Smooth muscle cell (in vitro differentiated cells): ENCODE results near the gene NCSTN. TPM values are rescaled to one million over a fixed set of nuclear protein-coding genes. Genes with fewer than 3 reads are reported as not detected.

Source experiments
- DNase-seq: peaks from one replicate; lab custom pipeline; 2025; ENCODE audit not compliant: unreplicated experiment; lab: John Stamatoyannopoulos, UW
- H2AFZ ChIP-seq: fragments of 200-600 bp; sonication (generic); 2 replicates; pipeline ENCODE4 v1.6.0; 2016; ENCODE audit warnings: antibody characterized with exemption, low read depth, mild to moderate bottlenecking
- H3F3A ChIP-seq: fragments of 200-600 bp; sonication (generic); 2 replicates; pipeline ENCODE4 v1.6.0; 2017; ENCODE audit warnings: antibody characterized with exemption, low read depth
- H3K27ac ChIP-seq: fragments of 200-600 bp; sonication (generic); 2 replicates; pipeline ENCODE4 v1.5.1; 2016; ENCODE audit warnings: low read depth, mild to moderate bottlenecking
- H3K27me3 ChIP-seq: fragments of 200-600 bp; sonication (generic); 2 replicates; pipeline ENCODE4 v1.6.1; 2016; ENCODE audit warnings: low read depth, mild to moderate bottlenecking
- H3K36me3 ChIP-seq: fragments of 200-600 bp; sonication (generic); 2 replicates; pipeline ENCODE4 v1.5.1; 2016; ENCODE audit warnings: low read depth
- H3K4me1 ChIP-seq: fragments of 200-600 bp; sonication (generic); 2 replicates; pipeline ENCODE4 v1.5.1; 2016; ENCODE audit warnings: low read depth
- H3K4me2 ChIP-seq: fragments of 200-600 bp; sonication (generic); 2 replicates; pipeline ENCODE4 v1.6.0; 2016; ENCODE audit warnings: mild to moderate bottlenecking
- H3K4me3 ChIP-seq: fragments of 200-600 bp; sonication (generic); 2 replicates; pipeline ENCODE4 v1.5.1; 2016; ENCODE audit warnings: mild to moderate bottlenecking
- H3K79me2 ChIP-seq: fragments of 200-600 bp; sonication (generic); 2 replicates; pipeline ENCODE4 v1.6.0; 2016; ENCODE audit warnings: low read depth, mild to moderate bottlenecking
- H3K9ac ChIP-seq: fragments of 200-600 bp; sonication (generic); 2 replicates; pipeline ENCODE4 v1.6.0; 2016; ENCODE audit warnings: low read depth
- H3K9me3 ChIP-seq: fragments of 200-600 bp; sonication (generic); replicated peaks from 2 replicates; pipeline ENCODE4 v1.5.1; 2016; ENCODE audit warnings: low read depth
- H4K20me1 ChIP-seq: fragments of 200-600 bp; sonication (generic); 2 replicates; pipeline ENCODE4 v1.6.0; 2016; ENCODE audit warnings: low read depth
- WGBS: methylation state at CpG from one replicate; pipeline ENCODE4 v1.1.7; 2016; ENCODE audit warnings: low lambda C conversion rate; 5-methylcytosine and 5-hydroxymethylcytosine counted together
- polyA plus RNA-seq: library from polyadenylated mRNA; unstranded; fragments of >200 nt; fragmentation: Nextera tagmentation; extraction: Ambion mirVana; gene quantifications from 2 replicates; pipeline ENCODE4 v1.2.1, GENCODE V29; 2016
- total RNA-seq: library from RNA; depleted of rRNA; stranded (reverse); fragments of >200 nt; gene quantifications from 2 replicates; pipeline ENCODE4 v1.2.3, GENCODE V29; 2014
- TF ChIP-seq, protein P1 (sequence below): fragments of 200-600 bp; sonication (generic); IDR thresholded peaks from 2 replicates; pipeline ENCODE4 v1.5.1; 2017; ENCODE audit warnings: borderline replicate concordance, mild to moderate bottlenecking, antibody characterized with exemption; ENCODE audit not compliant: insufficient read depth, poor library complexity, severe bottlenecking

Gene NCSTN
- total and polyA plus RNA-seq, 2 experiments from 2014 or later, result 73.4 to 81.4 TPM

DNA sequence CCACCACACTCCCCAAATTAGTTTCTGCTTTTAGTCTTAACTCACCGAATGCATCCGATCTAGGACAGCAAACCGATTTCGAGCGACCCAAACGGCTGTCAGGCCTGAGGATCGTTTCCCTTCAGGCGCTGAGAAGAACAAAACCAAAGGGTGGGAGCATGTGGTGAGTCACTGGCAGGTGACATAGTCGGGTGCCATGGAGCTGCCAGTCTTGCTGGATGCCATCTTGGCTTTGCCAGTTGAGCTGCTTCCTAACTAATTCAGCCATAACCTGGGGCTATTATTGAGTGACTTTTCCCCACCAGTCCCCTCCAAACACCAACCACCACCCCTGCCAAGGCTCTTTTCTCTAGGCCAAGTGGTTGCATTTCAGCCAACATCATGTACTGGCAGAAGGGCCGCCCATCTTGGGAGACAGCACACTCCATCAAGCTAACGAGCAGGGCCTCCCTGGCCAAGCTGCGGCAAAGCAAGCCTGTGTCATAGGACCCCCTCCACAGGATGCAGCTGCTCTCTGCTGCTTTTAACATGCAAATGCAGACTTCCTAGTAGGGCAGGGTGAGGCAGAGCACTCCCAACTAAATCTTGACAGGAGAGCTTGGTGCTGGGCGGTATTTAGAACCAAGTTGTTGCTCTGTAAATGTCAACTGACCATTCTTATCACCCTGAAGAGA lies 35.9 kb upstream of the NCSTN start:
- Histone ChIP-seq H3K4me1 (peaks cover 3% of the 10 kb centered on the region), H3K9me3 (no peaks in the 10 kb centered on the region), H3F3A (no peaks in the 10 kb centered on the region), H3K36me3 (peaks cover 39% of the 10 kb centered on the region), H3K27me3 (no peaks in the 10 kb centered on the region), H2AFZ (no peak overlapping the region), H3K4me2 (no peak overlapping the region), H4K20me1 (peaks cover 89% of the 10 kb centered on the region), H3K4me3 (no peak overlapping the region), H3K27ac (no peak overlapping the region), H3K79me2 (peaks cover 51% of the 10 kb centered on the region), H3K9ac (no peak overlapping the region)
- WGBS, result 94% methylated on average over 13 of the region's 13 CpGs
- TF ChIP-seq, protein P1, sequence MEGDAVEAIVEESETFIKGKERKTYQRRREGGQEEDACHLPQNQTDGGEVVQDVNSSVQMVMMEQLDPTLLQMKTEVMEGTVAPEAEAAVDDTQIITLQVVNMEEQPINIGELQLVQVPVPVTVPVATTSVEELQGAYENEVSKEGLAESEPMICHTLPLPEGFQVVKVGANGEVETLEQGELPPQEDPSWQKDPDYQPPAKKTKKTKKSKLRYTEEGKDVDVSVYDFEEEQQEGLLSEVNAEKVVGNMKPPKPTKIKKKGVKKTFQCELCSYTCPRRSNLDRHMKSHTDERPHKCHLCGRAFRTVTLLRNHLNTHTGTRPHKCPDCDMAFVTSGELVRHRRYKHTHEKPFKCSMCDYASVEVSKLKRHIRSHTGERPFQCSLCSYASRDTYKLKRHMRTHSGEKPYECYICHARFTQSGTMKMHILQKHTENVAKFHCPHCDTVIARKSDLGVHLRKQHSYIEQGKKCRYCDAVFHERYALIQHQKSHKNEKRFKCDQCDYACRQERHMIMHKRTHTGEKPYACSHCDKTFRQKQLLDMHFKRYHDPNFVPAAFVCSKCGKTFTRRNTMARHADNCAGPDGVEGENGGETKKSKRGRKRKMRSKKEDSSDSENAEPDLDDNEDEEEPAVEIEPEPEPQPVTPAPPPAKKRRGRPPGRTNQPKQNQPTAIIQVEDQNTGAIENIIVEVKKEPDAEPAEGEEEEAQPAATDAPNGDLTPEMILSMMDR, result no peak
- no peak for DNase-seq

DNA sequence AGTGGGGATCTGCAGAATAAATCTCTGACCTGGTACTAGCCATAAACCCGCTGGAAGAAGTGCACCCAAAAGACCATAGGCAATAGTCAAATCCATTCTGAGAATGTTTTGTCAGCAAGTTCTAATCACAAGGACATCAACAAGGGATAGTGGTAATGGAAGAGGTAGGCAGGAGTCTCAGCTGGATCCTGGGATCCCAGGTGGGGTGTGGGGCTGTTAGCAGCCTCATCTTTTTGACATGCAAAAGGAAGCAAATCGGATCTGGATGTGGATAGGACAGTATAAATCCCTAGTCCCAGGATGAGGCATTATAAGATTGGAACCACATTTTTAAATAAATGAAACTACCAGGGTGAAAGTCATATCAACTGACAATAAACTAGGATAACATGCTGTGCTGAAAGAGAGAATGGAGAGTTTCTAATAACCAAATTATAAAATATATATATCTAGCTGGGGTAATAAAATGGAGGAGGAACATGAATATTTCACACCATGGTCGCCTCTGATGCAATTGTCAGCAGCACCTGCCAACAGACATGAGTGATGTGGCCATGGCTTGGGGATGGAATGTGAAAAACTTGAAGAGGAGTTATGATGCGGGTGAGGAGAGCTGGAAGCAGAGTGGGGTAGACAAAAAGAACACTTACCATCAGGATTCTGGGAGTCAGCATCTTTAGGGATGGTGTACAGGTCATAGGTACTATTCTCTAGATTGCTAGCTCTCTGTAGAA lies 34.6 kb upstream of the NCSTN start:
- TF ChIP-seq, protein P1, result no peak
- DNase-seq, result no peak
- peaks cover 48% of the 10 kb centered on the region for H3K79me2 ChIP-seq
- H3F3A ChIP-seq, result no peaks in the 10 kb centered on the region
- no peak overlapping the region for H3K4me2 ChIP-seq
- no peak overlapping the region for H3K27ac ChIP-seq
- peaks cover 40% of the 10 kb centered on the region for H3K36me3 ChIP-seq
- H3K4me1 ChIP-seq, result peaks cover 3% of the 10 kb centered on the region
- H3K9me3 ChIP-seq, result no peaks in the 10 kb centered on the region
- H3K27me3 ChIP-seq, result no peaks in the 10 kb centered on the region
- WGBS, result 91% methylated on average over 4 of the region's 4 CpGs
- no peak overlapping the region for H3K4me3 ChIP-seq
- peaks cover 87% of the 10 kb centered on the region for H4K20me1 ChIP-seq
- no peak overlapping the region for H3K9ac ChIP-seq
- H2AFZ ChIP-seq, result no peak overlapping the region

DNA sequence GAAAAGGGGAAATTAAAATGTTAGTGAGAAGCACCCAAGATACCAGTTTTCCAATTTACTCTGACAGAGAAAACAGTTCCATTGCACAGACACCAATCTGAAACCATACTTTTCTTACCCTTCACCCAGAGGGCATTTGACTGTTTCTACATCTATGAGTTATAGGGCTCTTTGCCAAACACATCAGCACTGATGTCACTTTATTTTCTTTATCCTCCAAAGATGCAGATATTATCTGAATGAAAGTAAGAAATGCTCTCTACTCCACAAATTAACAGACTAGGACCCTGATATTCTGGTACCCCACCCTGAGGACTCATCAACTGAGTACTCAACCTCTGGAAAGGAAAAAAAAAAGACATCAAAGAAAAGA lies 34.0 kb upstream of the NCSTN start:
- Histone ChIP-seq H3K4me3 (no peak overlapping the region), H4K20me1 (peaks cover 87% of the 10 kb centered on the region), H3K36me3 (peaks cover 45% of the 10 kb centered on the region), H3K4me2 (no peak overlapping the region), H3K27me3 (no peaks in the 10 kb centered on the region), H3K4me1 (peaks cover 3% of the 10 kb centered on the region), H3K79me2 (peaks cover 53% of the 10 kb centered on the region), H3K9ac (no peak overlapping the region), H2AFZ (no peak overlapping the region), H3K27ac (no peak overlapping the region), H3F3A (no peaks in the 10 kb centered on the region), H3K9me3 (no peaks in the 10 kb centered on the region)
- no peak for DNase-seq
- TF ChIP-seq, protein P1, result no peak
